Memory B cell (primary cell): ENCODE measurements around the gene ENDOV.

Experiments
- ATAC-seq: fragments of 150-1000 bp; cut with Tn5 transposase; 2 replicates; pipeline ENCODE4 v1.10.0; 2021; ENCODE audit warnings: low read depth, mild to moderate bottlenecking, moderate library complexity
- DNase-seq, 2 donors: peaks; one replicate each; pipeline ENCODE4 v3.0.0; 2022; ENCODE audit warnings: low spot score in 2 of 2
- H3K27ac Mint-ChIP-seq: one replicate; pipeline ENCODE4 v1.8.0; 2022; ENCODE audit warnings: mild to moderate bottlenecking, moderate library complexity, mixed read lengths
- H3K27me3 Mint-ChIP-seq: one replicate; pipeline ENCODE4 v1.8.0; 2022; ENCODE audit warnings: mixed read lengths
- H3K36me3 Mint-ChIP-seq: one replicate; pipeline ENCODE4 v1.8.0; 2022; ENCODE audit warnings: mild to moderate bottlenecking, mixed read lengths
- H3K4me1 Mint-ChIP-seq: one replicate; pipeline ENCODE4 v1.8.0; 2022; ENCODE audit warnings: mixed read lengths
- H3K4me3 Mint-ChIP-seq: one replicate; pipeline ENCODE4 v1.8.0; 2022; ENCODE audit warnings: mild to moderate bottlenecking, moderate library complexity, mixed read lengths
- H3K9me3 Mint-ChIP-seq: one replicate; pipeline ENCODE4 v1.8.0; 2022; ENCODE audit warnings: mixed read lengths

The ENDOV gene

GRCh38 chr17:80427366-80428282 is 12.7 kb downstream of the ENDOV start:
- peaks cover 16% of the 10 kb centered on the region for H3K4me1 Mint-ChIP-seq
- H3K27ac Mint-ChIP-seq: no peak overlapping the region
- H3K4me3 Mint-ChIP-seq: no peak overlapping the region
- H3K36me3 Mint-ChIP-seq: no peaks in the 10 kb centered on the region
- no peaks in the 10 kb centered on the region for H3K27me3 Mint-ChIP-seq
- H3K9me3 Mint-ChIP-seq: no peaks in the 10 kb centered on the region
- ATAC-seq (no peak), DNase-seq (no peak)

- no peaks in the 10 kb centered on the region for H3K27me3 Mint-ChIP-seq
- no peak overlapping the region for H3K27ac Mint-ChIP-seq
- no peak overlapping the region for H3K4me3 Mint-ChIP-seq
- DNase-seq (no peak), ATAC-seq (no peak)
- H3K4me1 Mint-ChIP-seq: peaks cover 16% of the 10 kb centered on the region
- no peaks in the 10 kb centered on the region for H3K36me3 Mint-ChIP-seq
- no peaks in the 10 kb centered on the region for H3K9me3 Mint-ChIP-seq
Observed at GRCh38 chr17:80428363-80428762, 13.4 kb downstream of the ENDOV start.

GRCh38 chr17:80428796-80429195 is 13.8 kb downstream of the ENDOV start:
- Mint-ChIP-seq H3K36me3 (no peaks in the 10 kb centered on the region), H3K4me3 (no peak overlapping the region), H3K4me1 (peaks cover 16% of the 10 kb centered on the region), H3K27me3 (no peaks in the 10 kb centered on the region), H3K27ac (no peak overlapping the region), H3K9me3 (no peaks in the 10 kb centered on the region)
- DNase-seq (no peak), ATAC-seq (no peak)

GRCh38 chr17:80429356-80430275 is 14.6 kb downstream of the ENDOV start:
- Mint-ChIP-seq H3K4me3 (no peak overlapping the region), H3K9me3 (no peaks in the 10 kb centered on the region), H3K27ac (no peak overlapping the region), H3K4me1 (peaks cover 12% of the 10 kb centered on the region), H3K36me3 (no peaks in the 10 kb centered on the region), H3K27me3 (no peaks in the 10 kb centered on the region)
- DNase-seq (no peak), ATAC-seq (no peak)

- no peak overlapping the region for H3K4me3 Mint-ChIP-seq
- no peaks in the 10 kb centered on the region for H3K36me3 Mint-ChIP-seq
- H3K9me3 Mint-ChIP-seq: no peaks in the 10 kb centered on the region
- no peaks in the 10 kb centered on the region for H3K27me3 Mint-ChIP-seq
- H3K4me1 Mint-ChIP-seq: peaks cover 12% of the 10 kb centered on the region
- no peak for DNase-seq
- ATAC-seq: no peak
- no peak overlapping the region for H3K27ac Mint-ChIP-seq
Observed at GRCh38 chr17:80430446-80431245, 15.7 kb downstream of the ENDOV start.

- no peak overlapping the region for H3K4me3 Mint-ChIP-seq
- H3K4me1 Mint-ChIP-seq: peaks cover 6% of the 10 kb centered on the region
- no peaks in the 10 kb centered on the region for H3K27me3 Mint-ChIP-seq
- ATAC-seq (no peak), DNase-seq (no peak)
- H3K36me3 Mint-ChIP-seq: no peaks in the 10 kb centered on the region
- H3K9me3 Mint-ChIP-seq: no peaks in the 10 kb centered on the region
- H3K27ac Mint-ChIP-seq: no peak overlapping the region
Observed at GRCh38 chr17:80431246-80432195, 16.6 kb downstream of the ENDOV start.

GRCh38 chr17:80432350-80432955 is 17.5 kb downstream of the ENDOV start:
- no peak for ATAC-seq
- Mint-ChIP-seq H3K4me3 (no peak overlapping the region), H3K9me3 (no peaks in the 10 kb centered on the region), H3K36me3 (no peaks in the 10 kb centered on the region), H3K27ac (no peak overlapping the region), H3K4me1 (no peaks in the 10 kb centered on the region), H3K27me3 (no peaks in the 10 kb centered on the region)
- DNase-seq: no peak

- no peak for DNase-seq
- Mint-ChIP-seq H3K4me3 (no peak overlapping the region), H3K4me1 (no peaks in the 10 kb centered on the region), H3K27me3 (no peaks in the 10 kb centered on the region), H3K36me3 (no peaks in the 10 kb centered on the region), H3K9me3 (no peaks in the 10 kb centered on the region), H3K27ac (no peak overlapping the region)
- no peak for ATAC-seq
Observed at GRCh38 chr17:80432961-80433550, 18.1 kb downstream of the ENDOV start.

- H3K27ac Mint-ChIP-seq: no peak overlapping the region
- H3K4me1 Mint-ChIP-seq: no peaks in the 10 kb centered on the region
- no peaks in the 10 kb centered on the region for H3K36me3 Mint-ChIP-seq
- no peaks in the 10 kb centered on the region for H3K27me3 Mint-ChIP-seq
- DNase-seq: no peak
- no peak overlapping the region for H3K4me3 Mint-ChIP-seq
- H3K9me3 Mint-ChIP-seq: no peaks in the 10 kb centered on the region
- no peak for ATAC-seq
Observed at GRCh38 chr17:80433916-80434666, 19.1 kb downstream of the ENDOV start.

GRCh38 chr17:80437532-80437931 is 22.6 kb downstream of the ENDOV start:
- H3K27ac Mint-ChIP-seq: no peak overlapping the region
- ATAC-seq (no peak), DNase-seq (no peak)
- H3K9me3 Mint-ChIP-seq: no peaks in the 10 kb centered on the region
- no peak overlapping the region for H3K4me3 Mint-ChIP-seq
- H3K27me3 Mint-ChIP-seq: peaks cover 9% of the 10 kb centered on the region
- H3K4me1 Mint-ChIP-seq: peaks cover 2% of the 10 kb centered on the region
- peaks cover 4% of the 10 kb centered on the region for H3K36me3 Mint-ChIP-seq

- H3K36me3 Mint-ChIP-seq: peaks cover 5% of the 10 kb centered on the region
Observed at GRCh38 chr17:80438806-80439205, 23.8 kb downstream of the ENDOV start.

GRCh38 chr17:80439499-80439898 is 24.5 kb downstream of the ENDOV start:
- no peak for ATAC-seq
- peaks cover 5% of the 10 kb centered on the region for H3K36me3 Mint-ChIP-seq
- no peaks in the 10 kb centered on the region for H3K9me3 Mint-ChIP-seq
- H3K27ac Mint-ChIP-seq: no peak overlapping the region
- no peak for DNase-seq
- peaks cover 13% of the 10 kb centered on the region for H3K27me3 Mint-ChIP-seq
- H3K4me3 Mint-ChIP-seq: no peak overlapping the region
- H3K4me1 Mint-ChIP-seq: peaks cover 2% of the 10 kb centered on the region

More at GRCh38 chr17:80438806-80439205, 23.8 kb downstream of the ENDOV start:
- no peak overlapping the region for H3K27ac Mint-ChIP-seq
- ATAC-seq: no peak
- peaks cover 13% of the 10 kb centered on the region for H3K27me3 Mint-ChIP-seq
- no peak for DNase-seq
- H3K4me3 Mint-ChIP-seq: no peak overlapping the region
- no peaks in the 10 kb centered on the region for H3K9me3 Mint-ChIP-seq
- H3K4me1 Mint-ChIP-seq: peaks cover 2% of the 10 kb centered on the region
